Stimulated activated CD4-positive, alpha-beta T cell treated with anti-CD3 and anti-CD28 coated beads, Interleukin-4, amount 100 ng/mL, for 1 hour (primary cell): Measurements from ENCODE around the gene PNMA8A.

ENCODE experiments used
- DNase-seq: peaks from one replicate; pipeline ENCODE4 v3.0.0-alpha.2; 2020

Gene PNMA8A

GRCh38 chr19:46426035-46426505 is 45.3 kb downstream of the PNMA8A start:
- no peak for DNase-seq

GRCh38 chr19:46423188-46423587 is 48.2 kb downstream of the PNMA8A start:
- no peak for DNase-seq

GRCh38 chr19:46422344-46422743 is 49.0 kb downstream of the PNMA8A start:
- no peak for DNase-seq

GRCh38 chr19:46420056-46420455 is 51.3 kb downstream of the PNMA8A start:
- no peak for DNase-seq
